ENCODE measurements around the gene WDR38. TPM values are rescaled to one million over a fixed set of nuclear protein-coding genes. Genes with fewer than 3 reads are reported as not detected.

Gene WDR38
- polyA plus RNA-seq, 1 donor (not counting 4 experiments of a cell fraction or from before 2014, with no cell fraction given), result not detected

- H3K9me1 ChIP-seq (ENCODE audit: control insufficient read depth, extremely low read depth, insufficient read depth, low read length), result no peaks in the 10 kb centered on the region
- no peak overlapping the region for H2AFZ ChIP-seq (ENCODE audit: control insufficient read depth, low read length)
- no peaks in the 10 kb centered on the region for H3K9me3 ChIP-seq (ENCODE audit: control insufficient read depth, low read depth, low read length)
- H3K27ac ChIP-seq (ENCODE audit: control insufficient read depth, insufficient read depth, low read length), result no peak overlapping the region
- H3K4me3 ChIP-seq (ENCODE audit: control insufficient read depth in 2 of 3, extremely low read depth in 1 of 3, insufficient read depth in 2 of 3, low read depth in 1 of 3, low read length in 3 of 3), result no peak overlapping the region
- peaks cover 5% of the 10 kb centered on the region for H4K20me1 ChIP-seq (ENCODE audit: control insufficient read depth, extremely low read depth, insufficient read depth, low read length)
- no peak for DNase-seq (ENCODE audit: low read depth, low spot score)
- no peak for FAIRE-seq
- no peaks in the 10 kb centered on the region for H3K4me1 ChIP-seq (ENCODE audit: control insufficient read depth, extremely low read depth, insufficient read depth, low read length)
- TF ChIP-seq CTCF (optimal IDR thresholded peaks at IDR 0.05 in 1 of 3, IDR thresholded peaks at IDR 0.05 in 1 of 3, conservative IDR thresholded peaks at IDR 0.05 in 1 of 3; ENCODE audit: extremely low read depth in 1 of 3, insufficient read depth in 2 of 3, low read length in 3 of 3), result no peak
- no peak for TF ChIP-seq EZH2 (IDR thresholded peaks at IDR 0.05; ENCODE audit: low read length)
- H3K79me2 ChIP-seq (ENCODE audit: control insufficient read depth, insufficient read depth, low read length), result peaks cover 10% of the 10 kb centered on the region
- H3K36me3 ChIP-seq (ENCODE audit: control insufficient read depth in 2 of 2, extremely low read depth in 1 of 2, insufficient read depth in 2 of 2, low read length in 2 of 2), result peaks cover 21 to 37% of the 10 kb centered on the region in 2 experiments
- dilution Hi-C loops (cut with MboI; ENCODE audit: extremely low pct_ligation_motif_present, low sequenced_read_pairs), result no loop called here
- H3K4me2 ChIP-seq (ENCODE audit: control insufficient read depth, extremely low read depth, insufficient read depth, low read depth, low read length), result no peak overlapping the region
- H3K27me3 ChIP-seq (ENCODE audit: control insufficient read depth, extremely low read depth, insufficient read depth, low read length), result no peaks in the 10 kb centered on the region
- no peak overlapping the region for H3K9ac ChIP-seq (ENCODE audit: control insufficient read depth, extremely low read depth, insufficient read depth, low read length)
Observed at GRCh38 chr9:124880501-124880900, 27.2 kb downstream of the WDR38 start.

GRCh38 chr9:124881138-124881743 lies 28.0 kb downstream of the WDR38 start:
- DNase-seq (ENCODE audit: low read depth, low spot score) (no peak), FAIRE-seq (no peak)
- Histone ChIP-seq H3K9ac (ENCODE audit: control insufficient read depth, extremely low read depth, insufficient read depth, low read length) (no peak overlapping the region), H3K4me3 (ENCODE audit: control insufficient read depth in 2 of 3, extremely low read depth in 1 of 3, insufficient read depth in 2 of 3, low read depth in 1 of 3, low read length in 3 of 3) (no peak overlapping the region), H3K4me2 (ENCODE audit: control insufficient read depth, extremely low read depth, insufficient read depth, low read depth, low read length) (no peak overlapping the region), H3K27me3 (ENCODE audit: control insufficient read depth, extremely low read depth, insufficient read depth, low read length) (no peaks in the 10 kb centered on the region), H3K4me1 (ENCODE audit: control insufficient read depth, extremely low read depth, insufficient read depth, low read length) (no peaks in the 10 kb centered on the region), H3K27ac (ENCODE audit: control insufficient read depth, insufficient read depth, low read length) (no peak overlapping the region), H2AFZ (ENCODE audit: control insufficient read depth, low read length) (no peak overlapping the region), H3K36me3 (ENCODE audit: control insufficient read depth in 2 of 2, extremely low read depth in 1 of 2, insufficient read depth in 2 of 2, low read length in 2 of 2) (peaks cover 20 to 30% of the 10 kb centered on the region in 2 experiments), H3K9me3 (ENCODE audit: control insufficient read depth, low read depth, low read length) (no peaks in the 10 kb centered on the region), H4K20me1 (ENCODE audit: control insufficient read depth, extremely low read depth, insufficient read depth, low read length) (peaks cover 4% of the 10 kb centered on the region), H3K79me2 (ENCODE audit: control insufficient read depth, insufficient read depth, low read length) (peaks cover 5% of the 10 kb centered on the region), H3K9me1 (ENCODE audit: control insufficient read depth, extremely low read depth, insufficient read depth, low read length) (no peaks in the 10 kb centered on the region)
- TF ChIP-seq EZH2 (IDR thresholded peaks at IDR 0.05; ENCODE audit: low read length), result no peak
- dilution Hi-C loops (cut with MboI; ENCODE audit: extremely low pct_ligation_motif_present, low sequenced_read_pairs), result no loop called here

GRCh38 chr9:124882231-124882630 lies 29.0 kb downstream of the WDR38 start:
- Histone ChIP-seq H3K27ac (ENCODE audit: control insufficient read depth, insufficient read depth, low read length) (no peak overlapping the region), H3K4me1 (ENCODE audit: control insufficient read depth, extremely low read depth, insufficient read depth, low read length) (no peaks in the 10 kb centered on the region), H3K9ac (ENCODE audit: control insufficient read depth, extremely low read depth, insufficient read depth, low read length) (no peak overlapping the region), H3K79me2 (ENCODE audit: control insufficient read depth, insufficient read depth, low read length) (peaks cover 1% of the 10 kb centered on the region), H3K36me3 (ENCODE audit: control insufficient read depth in 2 of 2, extremely low read depth in 1 of 2, insufficient read depth in 2 of 2, low read length in 2 of 2) (peaks cover 16 to 21% of the 10 kb centered on the region in 2 experiments), H3K9me1 (ENCODE audit: control insufficient read depth, extremely low read depth, insufficient read depth, low read length) (no peaks in the 10 kb centered on the region), H3K4me3 (ENCODE audit: control insufficient read depth in 2 of 3, extremely low read depth in 1 of 3, insufficient read depth in 2 of 3, low read depth in 1 of 3, low read length in 3 of 3) (no peak overlapping the region), H3K4me2 (ENCODE audit: control insufficient read depth, extremely low read depth, insufficient read depth, low read depth, low read length) (no peak overlapping the region), H3K9me3 (ENCODE audit: control insufficient read depth, low read depth, low read length) (no peaks in the 10 kb centered on the region), H2AFZ (ENCODE audit: control insufficient read depth, low read length) (no peak overlapping the region), H3K27me3 (ENCODE audit: control insufficient read depth, extremely low read depth, insufficient read depth, low read length) (no peaks in the 10 kb centered on the region), H4K20me1 (ENCODE audit: control insufficient read depth, extremely low read depth, insufficient read depth, low read length) (peaks cover 4% of the 10 kb centered on the region)
- TF ChIP-seq CTCF (optimal IDR thresholded peaks at IDR 0.05 in 1 of 3, IDR thresholded peaks at IDR 0.05 in 1 of 3, conservative IDR thresholded peaks at IDR 0.05 in 1 of 3; ENCODE audit: extremely low read depth in 1 of 3, insufficient read depth in 2 of 3, low read length in 3 of 3) (no peak), EZH2 (IDR thresholded peaks at IDR 0.05; ENCODE audit: low read length) (no peak)
- no peak for DNase-seq (ENCODE audit: low read depth, low spot score)
- no peak for FAIRE-seq
- dilution Hi-C loops (cut with MboI; ENCODE audit: extremely low pct_ligation_motif_present, low sequenced_read_pairs), result no loop called here

All from keratinocyte (primary cell).